Activated naive CD8-positive, alpha-beta T cell treated with anti-CD3 and anti-CD28 coated beads, Interleukin-2, amount 10 ng/mL, durations not matched to agents 7 days and 5 days (primary cell): ENCODE results near the gene HEPHL1. TPM values are rescaled to one million over a fixed set of nuclear protein-coding genes. Genes with fewer than 3 reads are reported as not detected.
A peak's percentile ranks its signal among the peaks of the same experiment; 100 is the strongest.

Source experiments
- ATAC-seq: fragments of 150-1000 bp; cut with Tn5 transposase; one replicate; pipeline ENCODE4 v1.10.0; 2021; ENCODE audit warnings: low read depth, moderate library complexity
- POLR2A ChIA-PET: fragments of 350-600 bp; sonication (Branson Sonifier 250); formaldehyde crosslinking; loops from one replicate; lab custom pipeline; 2021; ENCODE audit warnings: antibody characterized with exemption; lab: Charles Lee
- DNase-seq: peaks from one replicate; pipeline ENCODE4 v3.0.0; 2021
- H3K27ac Mint-ChIP-seq: one replicate; pipeline ENCODE4 v1.8.0; 2022; ENCODE audit warnings: mild to moderate bottlenecking, mixed read lengths
- H3K27me3 Mint-ChIP-seq: one replicate; pipeline ENCODE4 v1.8.0; 2022; ENCODE audit warnings: mild to moderate bottlenecking, moderate library complexity, mixed read lengths
- H3K36me3 Mint-ChIP-seq: one replicate; pipeline ENCODE4 v1.8.0; 2021; ENCODE audit warnings: mild to moderate bottlenecking, mixed read lengths
- H3K4me1 Mint-ChIP-seq: one replicate; pipeline ENCODE4 v1.8.0; 2021; ENCODE audit warnings: mixed read lengths
- H3K4me3 Mint-ChIP-seq: one replicate; pipeline ENCODE4 v1.8.0; 2022; ENCODE audit warnings: mild to moderate bottlenecking, moderate library complexity, mixed read lengths
- H3K9me3 Mint-ChIP-seq: one replicate; pipeline ENCODE4 v1.8.0; 2021; ENCODE audit warnings: mixed read lengths
- total RNA-seq, 2 experiments: library from RNA; stranded (reverse); gene quantifications; one replicate each; pipeline ENCODE4 v1.2.3, GENCODE V29; 2021

The HEPHL1 gene
- total RNA-seq, 2 experiments from 2014 or later, result not detected

DNA sequence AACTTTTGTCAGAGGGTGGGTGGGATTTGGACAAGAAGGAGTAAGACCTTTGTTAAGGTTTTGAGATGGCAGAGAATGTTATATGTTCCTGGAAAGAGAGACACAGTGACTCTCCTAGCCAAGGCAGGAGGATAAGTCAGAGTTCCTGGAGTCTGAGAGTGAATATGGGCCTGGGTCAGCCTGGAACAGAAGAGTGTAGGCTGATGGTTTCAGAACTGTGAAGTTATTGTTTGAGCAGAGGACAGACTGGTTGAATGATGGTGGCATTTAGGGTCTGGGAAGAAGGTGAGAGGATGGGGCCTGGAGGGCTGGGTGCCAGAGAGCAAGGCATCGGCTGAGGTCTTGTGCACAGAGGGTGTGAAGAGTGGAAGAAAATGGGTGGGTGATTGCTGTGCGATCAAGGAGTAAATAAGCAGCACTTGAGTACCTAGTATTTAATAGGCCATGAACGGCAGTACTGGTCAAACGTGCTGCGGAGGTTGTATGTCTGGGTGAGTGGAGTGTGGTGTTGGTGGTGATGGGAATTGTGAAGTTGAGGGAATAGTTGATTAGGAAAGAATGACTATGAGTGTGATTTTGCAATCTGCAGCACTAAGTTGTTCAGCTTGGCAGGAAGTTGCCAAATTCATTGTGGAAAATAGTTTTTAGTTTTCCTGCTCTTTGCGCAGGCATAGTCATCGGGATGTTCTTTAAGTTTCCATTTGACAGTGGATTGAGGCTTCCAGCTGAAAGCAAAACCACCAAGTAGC, 109.3 kb downstream of the HEPHL1 start:
- H3K36me3 Mint-ChIP-seq, result peaks cover under 1% of the 10 kb centered on the region
- H3K4me1 Mint-ChIP-seq, result peaks cover 25% of the 10 kb centered on the region
- ATAC-seq, result no peak
- H3K27me3 Mint-ChIP-seq, result peaks cover 4% of the 10 kb centered on the region
- DNase-seq, result no peak
- no peaks in the 10 kb centered on the region for H3K9me3 Mint-ChIP-seq
- no peak overlapping the region for H3K4me3 Mint-ChIP-seq
- POLR2A ChIA-PET, result interaction anchor here (1.7 to 2.5 kb wide), 3 partner anchors 12 to 389 kb away, joined by 3 to 10 read pairs (median 9); partner anchors contain the start of genes C11orf54, MED17 and TAF1D
- H3K27ac Mint-ChIP-seq, result no peak overlapping the region

GRCh38 chr11:94131047-94131717, 110.0 kb downstream of the HEPHL1 start:
- Mint-ChIP-seq H3K36me3 (peaks cover 8% of the 10 kb centered on the region), H3K4me3 (no peak overlapping the region), H3K27me3 (peaks cover 3% of the 10 kb centered on the region), H3K27ac (no peak overlapping the region), H3K9me3 (peaks cover 1% of the 10 kb centered on the region), H3K4me1 (peaks cover 31% of the 10 kb centered on the region)
- POLR2A ChIA-PET, result no interaction called here
- no peak for ATAC-seq
- DNase-seq, result no peak

- Mint-ChIP-seq H3K27me3 (peaks cover 2% of the 10 kb centered on the region), H3K4me1 (peaks cover 33% of the 10 kb centered on the region), H3K4me3 (no peak overlapping the region), H3K9me3 (peaks cover 4% of the 10 kb centered on the region), H3K36me3 (peaks cover 11% of the 10 kb centered on the region), H3K27ac (no peak overlapping the region)
- DNase-seq (no peak), ATAC-seq (no peak)
- POLR2A ChIA-PET, result no interaction called here
Observed at GRCh38 chr11:94131718-94132115, 110.6 kb downstream of the HEPHL1 start.

DNA sequence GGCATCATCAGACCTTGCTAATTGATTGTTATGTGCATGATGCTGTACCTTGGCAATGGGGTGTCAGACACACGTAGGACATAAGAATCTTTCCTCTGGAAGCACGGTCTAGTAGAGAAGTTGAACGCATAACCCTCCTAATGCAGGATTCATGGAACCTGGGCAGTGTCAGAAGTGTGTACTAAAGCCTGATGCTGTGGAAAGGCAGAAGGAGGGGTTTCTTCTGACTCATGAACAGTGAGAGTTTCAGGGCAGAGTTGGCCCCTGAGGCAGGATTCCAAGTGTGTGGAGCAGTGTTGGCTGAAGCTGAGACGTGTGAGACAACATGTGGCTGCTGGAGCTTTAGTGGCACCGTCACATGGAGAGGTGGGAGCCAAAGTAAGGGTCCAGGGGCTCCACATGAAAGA, 111.0 kb downstream of the HEPHL1 start:
- POLR2A ChIA-PET, result no interaction called here
- Mint-ChIP-seq H3K4me3 (no peak overlapping the region), H3K27me3 (peaks cover 2% of the 10 kb centered on the region), H3K27ac (no peak overlapping the region), H3K36me3 (peaks cover 14% of the 10 kb centered on the region), H3K4me1 (peaks cover 33% of the 10 kb centered on the region), H3K9me3 (peaks cover 5% of the 10 kb centered on the region)
- DNase-seq (no peak), ATAC-seq (no peak)

- POLR2A ChIA-PET, result no interaction called here
- Mint-ChIP-seq H3K27me3 (no peaks in the 10 kb centered on the region), H3K9me3 (peaks cover 5% of the 10 kb centered on the region), H3K36me3 (peaks cover 15% of the 10 kb centered on the region), H3K4me3 (no peak overlapping the region), H3K27ac (no peak overlapping the region), H3K4me1 (peaks cover 29% of the 10 kb centered on the region)
- ATAC-seq, result no peak
- DNase-seq, result no peak
Observed at GRCh38 chr11:94132823-94133408, 111.8 kb downstream of the HEPHL1 start.

GRCh38 chr11:94133752-94134151, 112.6 kb downstream of the HEPHL1 start:
- Mint-ChIP-seq H3K27ac (peak overlapping the region; percentile 10), H3K4me3 (no peak overlapping the region), H3K9me3 (peaks cover 5% of the 10 kb centered on the region), H3K27me3 (no peaks in the 10 kb centered on the region), H3K36me3 (peaks cover 22% of the 10 kb centered on the region), H3K4me1 (peaks cover 26% of the 10 kb centered on the region)
- POLR2A ChIA-PET, result no interaction called here
- ATAC-seq, result no peak
- DNase-seq, result no peak

DNA sequence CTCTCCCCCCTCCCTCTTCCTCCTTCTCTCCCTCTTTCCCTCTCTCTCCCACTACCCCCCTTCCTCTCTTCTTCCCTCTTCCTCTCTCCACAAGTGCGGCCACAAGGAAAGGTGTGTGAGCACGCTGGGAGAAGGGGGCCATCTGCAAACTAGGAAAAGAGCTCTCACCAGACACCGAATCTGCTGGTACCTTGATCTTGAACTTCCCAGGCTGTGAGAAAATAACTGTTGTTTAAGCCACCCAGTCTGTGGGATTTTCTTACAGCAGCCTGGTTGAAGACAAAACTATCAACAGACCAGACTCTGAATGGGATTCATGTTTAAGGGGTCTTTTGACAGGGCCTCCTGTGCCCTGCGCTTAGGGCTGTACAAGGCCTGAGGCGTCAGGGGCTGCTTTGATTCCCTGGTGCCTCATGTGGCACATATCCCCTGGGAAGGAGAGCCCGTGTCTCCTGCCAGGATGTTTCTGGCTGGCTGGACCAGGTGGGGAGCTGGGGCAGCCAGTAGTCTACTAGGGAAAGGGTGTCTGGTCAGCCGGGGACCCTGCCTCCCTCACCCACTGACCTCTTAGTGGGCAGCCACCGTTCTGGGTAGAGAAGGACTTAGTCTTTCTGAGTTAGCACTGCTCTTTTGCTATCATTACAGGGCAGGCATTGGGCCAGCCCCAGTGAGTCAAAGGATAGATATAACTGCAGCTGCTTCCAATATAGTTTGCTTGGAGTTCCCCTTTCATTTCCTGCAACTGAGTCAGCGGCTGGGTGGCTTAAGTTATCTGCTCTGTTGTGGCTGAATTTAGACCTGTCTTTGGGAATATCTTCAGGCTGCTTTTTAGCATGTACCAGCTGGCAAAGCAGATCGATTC, 113.7 kb downstream of the HEPHL1 start:
- DNase-seq, result no peak
- peaks cover 5% of the 10 kb centered on the region for H3K9me3 Mint-ChIP-seq
- POLR2A ChIA-PET, result no interaction called here
- H3K27me3 Mint-ChIP-seq, result no peaks in the 10 kb centered on the region
- no peak overlapping the region for H3K27ac Mint-ChIP-seq
- peaks cover 26% of the 10 kb centered on the region for H3K36me3 Mint-ChIP-seq
- peaks cover 26% of the 10 kb centered on the region for H3K4me1 Mint-ChIP-seq
- H3K4me3 Mint-ChIP-seq, result no peak overlapping the region
- peak; percentile 24 for ATAC-seq

- no peak overlapping the region for H3K4me3 Mint-ChIP-seq
- no peak for ATAC-seq
- H3K9me3 Mint-ChIP-seq, result peaks cover 5% of the 10 kb centered on the region
- no peak overlapping the region for H3K27ac Mint-ChIP-seq
- peaks cover 29% of the 10 kb centered on the region for H3K36me3 Mint-ChIP-seq
- no peaks in the 10 kb centered on the region for H3K27me3 Mint-ChIP-seq
- H3K4me1 Mint-ChIP-seq, result peaks cover 22% of the 10 kb centered on the region
- POLR2A ChIA-PET, result no interaction called here
- no peak for DNase-seq
Observed at GRCh38 chr11:94139416-94139815, 118.3 kb downstream of the HEPHL1 start.

GRCh38 chr11:94140154-94140655, 119.1 kb downstream of the HEPHL1 start:
- Mint-ChIP-seq H3K27me3 (no peaks in the 10 kb centered on the region), H3K4me1 (peaks cover 20% of the 10 kb centered on the region), H3K9me3 (peaks cover 5% of the 10 kb centered on the region), H3K4me3 (no peak overlapping the region), H3K36me3 (peaks cover 31% of the 10 kb centered on the region), H3K27ac (no peak overlapping the region)
- DNase-seq (no peak), ATAC-seq (no peak)
- POLR2A ChIA-PET, result no interaction called here

GRCh38 chr11:94141511-94142307, 120.6 kb downstream of the HEPHL1 start:
- no peaks in the 10 kb centered on the region for H3K27me3 Mint-ChIP-seq
- no peak for DNase-seq
- H3K9me3 Mint-ChIP-seq, result peaks cover under 1% of the 10 kb centered on the region
- no peak overlapping the region for H3K27ac Mint-ChIP-seq
- no peak overlapping the region for H3K4me3 Mint-ChIP-seq
- no peak for ATAC-seq
- H3K4me1 Mint-ChIP-seq, result peaks cover 16% of the 10 kb centered on the region
- H3K36me3 Mint-ChIP-seq, result peaks cover 22% of the 10 kb centered on the region
- POLR2A ChIA-PET, result interaction anchor here (1.1 kb wide), 1 partner anchor 12 kb away, joined by 3 read pairs; no protein-coding TSS in a partner anchor

- DNase-seq (no peak), ATAC-seq (no peak)
- POLR2A ChIA-PET, result interaction anchor here (1.1 kb wide), 1 partner anchor 13 kb away, joined by 3 read pairs; no protein-coding TSS in a partner anchor
- Mint-ChIP-seq H3K27ac (no peak overlapping the region), H3K4me3 (no peak overlapping the region), H3K4me1 (peaks cover 21% of the 10 kb centered on the region), H3K9me3 (no peaks in the 10 kb centered on the region), H3K36me3 (peaks cover 18% of the 10 kb centered on the region), H3K27me3 (no peaks in the 10 kb centered on the region)
Observed at GRCh38 chr11:94142308-94143281, 121.4 kb downstream of the HEPHL1 start.
